SK-N-SH (cell line): ENCODE data around the gene ROPN1.

Source experiments
- CHD2 ChIP-seq: fragments of 150-350 bp; IDR thresholded peaks from 2 replicates; pipeline ENCODE4 v1.6.1; 2018; ENCODE audit warnings: low read length; ENCODE audit not compliant: partially characterized antibody
- ELF1 ChIP-seq: IDR thresholded peaks from 2 replicates; pipeline ENCODE4 v1.4.0; 2012
- EZH2phosphoT487 ChIP-seq: fragments of 200-600 bp; sonication (generic); IDR thresholded peaks from 2 replicates; pipeline ENCODE4 v1.6.1; 2017; ENCODE audit warnings: low read depth, mixed run types, mild to moderate bottlenecking, antibody characterized with exemption, moderate library complexity, borderline replicate concordance
- FOSL2 ChIP-seq: IDR thresholded peaks from 2 replicates; pipeline ENCODE4 v1.4.0; 2012; ENCODE audit warnings: low read depth, mild to moderate bottlenecking, moderate library complexity, borderline replicate concordance
- FOXM1 ChIP-seq: IDR thresholded peaks from 2 replicates; pipeline ENCODE4 v1.4.0; 2012; ENCODE audit warnings: low read depth, mild to moderate bottlenecking
- GABPA ChIP-seq: IDR thresholded peaks from 2 replicates; pipeline ENCODE4 v1.4.0; 2012; ENCODE audit warnings: low read depth, mild to moderate bottlenecking
- NRF1 ChIP-seq: IDR thresholded peaks from 2 replicates; pipeline ENCODE4 v1.6.1; 2012; ENCODE audit warnings: low read depth, mild to moderate bottlenecking, low read length
- POLR2AphosphoS5 ChIP-seq: IDR thresholded peaks from 2 replicates; pipeline ENCODE4 v1.6.1; 2012; ENCODE audit warnings: low read depth, low read length
- RAD21 ChIP-seq: IDR thresholded peaks from 2 replicates; pipeline ENCODE4 v1.6.1; 2012; ENCODE audit warnings: mild to moderate bottlenecking, low read length
- SMC3 ChIP-seq: IDR thresholded peaks from 2 replicates; pipeline ENCODE4 v1.6.1; 2012; ENCODE audit warnings: low read depth, low read length, improper control_type of control experiment
- TF ChIP-seq, protein P1 (sequence below): IDR thresholded peaks from 2 replicates; pipeline ENCODE4 v1.4.0; 2012; ENCODE audit warnings: low read depth, borderline replicate concordance
- TF ChIP-seq, protein P2 (sequence below): fragments of 200-600 bp; sonication (generic); IDR thresholded peaks from 2 replicates; pipeline ENCODE4 v1.6.1; 2017; ENCODE audit warnings: antibody characterized with exemption, mild to moderate bottlenecking, moderate library complexity
- TF ChIP-seq, protein P3 (sequence below): IDR thresholded peaks from 2 replicates; pipeline ENCODE4 v1.6.1; 2012; ENCODE audit warnings: mild to moderate bottlenecking, low read depth, low read length, moderate library complexity

DNA sequence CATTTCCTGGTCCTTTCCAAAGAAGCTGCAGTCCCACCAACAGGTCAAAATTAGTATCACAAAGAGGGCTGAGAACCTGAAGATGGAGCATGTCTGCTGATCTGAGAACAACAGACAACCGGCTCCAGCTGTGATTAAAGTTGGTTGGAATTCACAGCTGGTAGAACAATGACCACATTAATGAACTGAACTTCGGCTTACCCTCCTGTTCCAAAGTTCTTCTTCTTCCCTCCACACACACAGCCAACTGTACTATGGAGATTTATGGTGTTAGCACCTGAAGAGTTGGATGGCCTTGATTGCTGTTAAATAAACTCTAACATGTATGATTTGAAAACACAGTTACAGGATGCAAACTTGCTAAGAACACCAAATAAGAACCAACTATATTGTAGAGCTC is 27.4 kb upstream of the ROPN1 start:
- TF ChIP-seq CHD2 (no peak), SMC3 (no peak), GABPA (no peak), EZH2phosphoT487 (no peak), FOSL2 (no peak), POLR2AphosphoS5 (no peak), RAD21 (no peak), ELF1 (no peak), FOXM1 (no peak), NRF1 (no peak)
- TF ChIP-seq, protein P1, sequence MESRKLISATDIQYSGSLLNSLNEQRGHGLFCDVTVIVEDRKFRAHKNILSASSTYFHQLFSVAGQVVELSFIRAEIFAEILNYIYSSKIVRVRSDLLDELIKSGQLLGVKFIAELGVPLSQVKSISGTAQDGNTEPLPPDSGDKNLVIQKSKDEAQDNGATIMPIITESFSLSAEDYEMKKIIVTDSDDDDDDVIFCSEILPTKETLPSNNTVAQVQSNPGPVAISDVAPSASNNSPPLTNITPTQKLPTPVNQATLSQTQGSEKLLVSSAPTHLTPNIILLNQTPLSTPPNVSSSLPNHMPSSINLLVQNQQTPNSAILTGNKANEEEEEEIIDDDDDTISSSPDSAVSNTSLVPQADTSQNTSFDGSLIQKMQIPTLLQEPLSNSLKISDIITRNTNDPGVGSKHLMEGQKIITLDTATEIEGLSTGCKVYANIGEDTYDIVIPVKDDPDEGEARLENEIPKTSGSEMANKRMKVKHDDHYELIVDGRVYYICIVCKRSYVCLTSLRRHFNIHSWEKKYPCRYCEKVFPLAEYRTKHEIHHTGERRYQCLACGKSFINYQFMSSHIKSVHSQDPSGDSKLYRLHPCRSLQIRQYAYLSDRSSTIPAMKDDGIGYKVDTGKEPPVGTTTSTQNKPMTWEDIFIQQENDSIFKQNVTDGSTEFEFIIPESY: no peak
- TF ChIP-seq, protein P2, sequence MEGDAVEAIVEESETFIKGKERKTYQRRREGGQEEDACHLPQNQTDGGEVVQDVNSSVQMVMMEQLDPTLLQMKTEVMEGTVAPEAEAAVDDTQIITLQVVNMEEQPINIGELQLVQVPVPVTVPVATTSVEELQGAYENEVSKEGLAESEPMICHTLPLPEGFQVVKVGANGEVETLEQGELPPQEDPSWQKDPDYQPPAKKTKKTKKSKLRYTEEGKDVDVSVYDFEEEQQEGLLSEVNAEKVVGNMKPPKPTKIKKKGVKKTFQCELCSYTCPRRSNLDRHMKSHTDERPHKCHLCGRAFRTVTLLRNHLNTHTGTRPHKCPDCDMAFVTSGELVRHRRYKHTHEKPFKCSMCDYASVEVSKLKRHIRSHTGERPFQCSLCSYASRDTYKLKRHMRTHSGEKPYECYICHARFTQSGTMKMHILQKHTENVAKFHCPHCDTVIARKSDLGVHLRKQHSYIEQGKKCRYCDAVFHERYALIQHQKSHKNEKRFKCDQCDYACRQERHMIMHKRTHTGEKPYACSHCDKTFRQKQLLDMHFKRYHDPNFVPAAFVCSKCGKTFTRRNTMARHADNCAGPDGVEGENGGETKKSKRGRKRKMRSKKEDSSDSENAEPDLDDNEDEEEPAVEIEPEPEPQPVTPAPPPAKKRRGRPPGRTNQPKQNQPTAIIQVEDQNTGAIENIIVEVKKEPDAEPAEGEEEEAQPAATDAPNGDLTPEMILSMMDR: no peak
- TF ChIP-seq, protein P3, sequence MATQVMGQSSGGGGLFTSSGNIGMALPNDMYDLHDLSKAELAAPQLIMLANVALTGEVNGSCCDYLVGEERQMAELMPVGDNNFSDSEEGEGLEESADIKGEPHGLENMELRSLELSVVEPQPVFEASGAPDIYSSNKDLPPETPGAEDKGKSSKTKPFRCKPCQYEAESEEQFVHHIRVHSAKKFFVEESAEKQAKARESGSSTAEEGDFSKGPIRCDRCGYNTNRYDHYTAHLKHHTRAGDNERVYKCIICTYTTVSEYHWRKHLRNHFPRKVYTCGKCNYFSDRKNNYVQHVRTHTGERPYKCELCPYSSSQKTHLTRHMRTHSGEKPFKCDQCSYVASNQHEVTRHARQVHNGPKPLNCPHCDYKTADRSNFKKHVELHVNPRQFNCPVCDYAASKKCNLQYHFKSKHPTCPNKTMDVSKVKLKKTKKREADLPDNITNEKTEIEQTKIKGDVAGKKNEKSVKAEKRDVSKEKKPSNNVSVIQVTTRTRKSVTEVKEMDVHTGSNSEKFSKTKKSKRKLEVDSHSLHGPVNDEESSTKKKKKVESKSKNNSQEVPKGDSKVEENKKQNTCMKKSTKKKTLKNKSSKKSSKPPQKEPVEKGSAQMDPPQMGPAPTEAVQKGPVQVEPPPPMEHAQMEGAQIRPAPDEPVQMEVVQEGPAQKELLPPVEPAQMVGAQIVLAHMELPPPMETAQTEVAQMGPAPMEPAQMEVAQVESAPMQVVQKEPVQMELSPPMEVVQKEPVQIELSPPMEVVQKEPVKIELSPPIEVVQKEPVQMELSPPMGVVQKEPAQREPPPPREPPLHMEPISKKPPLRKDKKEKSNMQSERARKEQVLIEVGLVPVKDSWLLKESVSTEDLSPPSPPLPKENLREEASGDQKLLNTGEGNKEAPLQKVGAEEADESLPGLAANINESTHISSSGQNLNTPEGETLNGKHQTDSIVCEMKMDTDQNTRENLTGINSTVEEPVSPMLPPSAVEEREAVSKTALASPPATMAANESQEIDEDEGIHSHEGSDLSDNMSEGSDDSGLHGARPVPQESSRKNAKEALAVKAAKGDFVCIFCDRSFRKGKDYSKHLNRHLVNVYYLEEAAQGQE: no peak
